Prostate gland (tissue), 2 donors: ENCODE measurements around the gene TRMT2A. TPM values are rescaled to one million over a fixed set of nuclear protein-coding genes. Genes with fewer than 3 reads are reported as not detected.

Source experiments
- DNase-seq: peaks from one replicate; pipeline ENCODE4 v3.0.0-alpha.2; 2019; ENCODE audit warnings: low spot score
- H3K27ac ChIP-seq, 2 donors: fragments of 200-600 bp; sonication (generic); 2 replicates each; pipeline ENCODE4 v1.5.1; 2017 to 2019
- H3K27me3 ChIP-seq: fragments of 200-600 bp; sonication (generic); replicated peaks from 2 replicates; pipeline ENCODE4 v1.5.1; 2019; ENCODE audit not compliant: insufficient read depth
- H3K36me3 ChIP-seq, 2 donors: fragments of 200-600 bp; sonication (generic); 1 replicate in 1 of 2; 2 replicates in 1 of 2; pipeline versions ENCODE4 v1.5.1 to v1.8.1; 2017 to 2019
- H3K4me1 ChIP-seq: fragments of 200-600 bp; sonication (generic); replicated peaks from 2 replicates; pipeline ENCODE4 v1.5.1; 2019
- H3K4me3 ChIP-seq, 2 donors: fragments of 200-600 bp; sonication (generic); 2 replicates each; pipeline ENCODE4 v1.5.1; 2017 to 2019
- H3K9me3 ChIP-seq: fragments of 200-600 bp; sonication (generic); 2 replicates; pipeline ENCODE4 v1.5.1; 2017
- CTCF ChIP-seq, 4 experiments: fragments of 200-600 bp in 2 of 4; fragments of 450-650 bp in 2 of 4; sonication (generic) in 2 of 4; IDR thresholded peaks; 1 replicate in 3 of 4; 2 replicates in 1 of 4; pipeline ENCODE4 v1.5.1; 2016 to 2019; ENCODE audit warnings: antibody characterized with exemption in 4 of 4, mild to moderate bottlenecking in 2 of 4, moderate library complexity in 2 of 4
- POLR2A ChIP-seq: fragments of 450-650 bp; IDR thresholded peaks from one replicate; pipeline ENCODE4 v1.6.1; 2016; ENCODE audit warnings: antibody characterized with exemption, mild to moderate bottlenecking
- POLR2AphosphoS5 ChIP-seq: sonication (generic); formaldehyde crosslinking; IDR thresholded peaks from one replicate; pipeline ENCODE4 v1.6.1; 2017; ENCODE audit warnings: antibody characterized with exemption
- WGBS: methylation state at CpG from one replicate; pipeline ENCODE4 v1.1.5; 2018; 5-methylcytosine and 5-hydroxymethylcytosine counted together
- intact Hi-C: fragments of 100-400 bp; cut with DNase I; formaldehyde crosslinking; loops from one replicate; pipeline ENCODE4 v1.14.2; 2022
- total RNA-seq, 2 donors: library from RNA; depleted of rRNA; stranded (reverse); fragments of >200 nt; gene quantifications; one replicate each; pipeline ENCODE4 v1.1.0, GENCODE V29; 2016

TRMT2A gene
- total RNA-seq, 2 donors from 2014 or later, result 65.8 to 123 TPM

- Histone ChIP-seq H3K27ac (no peak overlapping the region), H3K27me3 (no peaks in the 10 kb centered on the region), H3K4me3 (no peak overlapping the region), H3K4me1 (no peaks in the 10 kb centered on the region), H3K9me3 (no peaks in the 10 kb centered on the region), H3K36me3 (peaks cover 14 to 35% of the 10 kb centered on the region in 2 donors)
- WGBS, result 84% methylated on average over 23 of the region's 23 CpGs
- no peak for DNase-seq
- TF ChIP-seq POLR2A (no peak), CTCF (IDR thresholded peaks at IDR 0.05) (no peak), POLR2AphosphoS5 (no peak)
- intact Hi-C loops, result no loop called here
These were observed 7.3 kb downstream of the TRMT2A start for GRCh38 chr22:20109411-20110358.

GRCh38 chr22:20108757-20109230 lies 8.2 kb downstream of the TRMT2A start:
- H3K4me3 ChIP-seq, result no peak overlapping the region
- no peaks in the 10 kb centered on the region for H3K9me3 ChIP-seq
- no peaks in the 10 kb centered on the region for H3K4me1 ChIP-seq
- intact Hi-C loops, result no loop called here
- WGBS, result 81% methylated on average over 11 of the region's 12 CpGs
- no peak for DNase-seq
- H3K27me3 ChIP-seq, result no peaks in the 10 kb centered on the region
- no peak overlapping the region for H3K27ac ChIP-seq
- H3K36me3 ChIP-seq, result peaks cover 14 to 30% of the 10 kb centered on the region in 2 donors
- TF ChIP-seq POLR2A, result no peak

- Histone ChIP-seq H3K4me1 (no peaks in the 10 kb centered on the region), H3K27me3 (no peaks in the 10 kb centered on the region), H3K36me3 (peaks cover 14 to 30% of the 10 kb centered on the region in 2 donors), H3K4me3 (no peak overlapping the region), H3K27ac (no peak overlapping the region), H3K9me3 (no peaks in the 10 kb centered on the region)
- no peak for DNase-seq
- no peak for TF ChIP-seq POLR2AphosphoS5
- TF ChIP-seq CTCF (IDR thresholded peaks at IDR 0.05), result no peak
- TF ChIP-seq POLR2A, result no peak
- intact Hi-C loops, result no loop called here
- WGBS, result 83% methylated on average over 12 of the region's 13 CpGs
These were observed 8.9 kb downstream of the TRMT2A start for GRCh38 chr22:20107951-20108756.

- intact Hi-C loops, result no loop called here
- Histone ChIP-seq H3K36me3 (peaks cover 14 to 30% of the 10 kb centered on the region in 2 donors), H3K27ac (no peak overlapping the region), H3K4me1 (no peaks in the 10 kb centered on the region), H3K27me3 (no peaks in the 10 kb centered on the region), H3K9me3 (no peaks in the 10 kb centered on the region), H3K4me3 (no peak overlapping the region)
- no peak for DNase-seq
- TF ChIP-seq CTCF (IDR thresholded peaks at IDR 0.05) (no peak), POLR2AphosphoS5 (no peak), POLR2A (no peak)
- 97% methylated on average over 7 of the region's 7 CpGs for WGBS
These were observed 9.5 kb downstream of the TRMT2A start for GRCh38 chr22:20107471-20107901.

- intact Hi-C loops, result no loop called here
- H3K9me3 ChIP-seq, result no peaks in the 10 kb centered on the region
- H3K27ac ChIP-seq, result no peak overlapping the region
- no peaks in the 10 kb centered on the region for H3K27me3 ChIP-seq
- peaks cover 14 to 30% of the 10 kb centered on the region in 2 donors for H3K36me3 ChIP-seq
- no peak for DNase-seq
- 97% methylated on average over 10 of the region's 10 CpGs for WGBS
- H3K4me3 ChIP-seq, result no peak overlapping the region
- TF ChIP-seq POLR2AphosphoS5 (no peak), CTCF (IDR thresholded peaks at IDR 0.05) (no peak)
- H3K4me1 ChIP-seq, result no peaks in the 10 kb centered on the region
These were observed 10.2 kb downstream of the TRMT2A start for GRCh38 chr22:20106849-20107237.
